ENCODE data around the gene LIG4. TPM values are rescaled to one million over a fixed set of nuclear protein-coding genes. Genes with fewer than 3 reads are reported as not detected.
A peak's percentile ranks its signal among the peaks of the same experiment; 100 is the strongest.

LIG4 gene
- total RNA-seq, 1 donor from 2014 or later, result 7.4 TPM

DNA sequence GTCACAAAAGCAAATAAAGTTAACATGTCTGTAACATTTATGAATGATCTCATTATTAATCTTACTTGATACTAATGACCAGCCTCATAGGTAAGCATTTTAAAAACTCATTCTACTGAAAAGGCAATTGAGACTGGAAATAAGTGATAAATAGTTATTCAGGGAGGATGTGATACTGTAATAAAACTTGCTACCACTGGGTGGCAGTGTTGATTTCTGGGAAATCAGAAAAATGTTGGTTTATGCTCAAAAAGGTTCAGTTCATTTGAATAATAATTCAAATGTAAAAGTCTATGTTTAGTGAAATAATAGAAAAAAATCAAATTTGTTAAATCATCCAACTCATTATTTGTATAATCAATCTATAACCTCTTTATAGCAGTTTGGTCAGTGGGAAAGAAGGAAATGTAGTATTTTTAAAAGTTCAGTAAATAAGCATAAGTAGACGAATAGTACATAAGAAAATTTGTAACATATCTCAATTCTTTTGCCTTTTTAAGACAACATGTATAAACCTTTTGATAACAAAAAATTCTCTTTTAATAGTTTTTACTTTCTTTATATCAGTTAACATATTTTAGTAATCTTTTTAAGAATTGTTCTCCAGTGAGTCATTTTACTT, 12.4 kb upstream of the LIG4 start:
- H3K4me1 ChIP-seq, result peaks cover 20% of the 10 kb centered on the region
- no peaks in the 10 kb centered on the region for H3K9me3 ChIP-seq
- H3K4me3 ChIP-seq, result no peak overlapping the region
- intact Hi-C loops (cut with DNase I), result no loop called here
- no peaks in the 10 kb centered on the region for H3K27me3 ChIP-seq
- DNase-seq (ENCODE audit: extremely low spot score in 2 of 2), result no peak
- no peak overlapping the region for H3K27ac ChIP-seq
- TF ChIP-seq, protein P1, sequence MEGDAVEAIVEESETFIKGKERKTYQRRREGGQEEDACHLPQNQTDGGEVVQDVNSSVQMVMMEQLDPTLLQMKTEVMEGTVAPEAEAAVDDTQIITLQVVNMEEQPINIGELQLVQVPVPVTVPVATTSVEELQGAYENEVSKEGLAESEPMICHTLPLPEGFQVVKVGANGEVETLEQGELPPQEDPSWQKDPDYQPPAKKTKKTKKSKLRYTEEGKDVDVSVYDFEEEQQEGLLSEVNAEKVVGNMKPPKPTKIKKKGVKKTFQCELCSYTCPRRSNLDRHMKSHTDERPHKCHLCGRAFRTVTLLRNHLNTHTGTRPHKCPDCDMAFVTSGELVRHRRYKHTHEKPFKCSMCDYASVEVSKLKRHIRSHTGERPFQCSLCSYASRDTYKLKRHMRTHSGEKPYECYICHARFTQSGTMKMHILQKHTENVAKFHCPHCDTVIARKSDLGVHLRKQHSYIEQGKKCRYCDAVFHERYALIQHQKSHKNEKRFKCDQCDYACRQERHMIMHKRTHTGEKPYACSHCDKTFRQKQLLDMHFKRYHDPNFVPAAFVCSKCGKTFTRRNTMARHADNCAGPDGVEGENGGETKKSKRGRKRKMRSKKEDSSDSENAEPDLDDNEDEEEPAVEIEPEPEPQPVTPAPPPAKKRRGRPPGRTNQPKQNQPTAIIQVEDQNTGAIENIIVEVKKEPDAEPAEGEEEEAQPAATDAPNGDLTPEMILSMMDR (IDR thresholded peaks at IDR 0.05), result peak in 2 of 3 experiments; percentile 64 to 68
- no peak for TF ChIP-seq POLR2A (IDR thresholded peaks at IDR 0.05)
- H3K36me3 ChIP-seq, result no peaks in the 10 kb centered on the region

DNA sequence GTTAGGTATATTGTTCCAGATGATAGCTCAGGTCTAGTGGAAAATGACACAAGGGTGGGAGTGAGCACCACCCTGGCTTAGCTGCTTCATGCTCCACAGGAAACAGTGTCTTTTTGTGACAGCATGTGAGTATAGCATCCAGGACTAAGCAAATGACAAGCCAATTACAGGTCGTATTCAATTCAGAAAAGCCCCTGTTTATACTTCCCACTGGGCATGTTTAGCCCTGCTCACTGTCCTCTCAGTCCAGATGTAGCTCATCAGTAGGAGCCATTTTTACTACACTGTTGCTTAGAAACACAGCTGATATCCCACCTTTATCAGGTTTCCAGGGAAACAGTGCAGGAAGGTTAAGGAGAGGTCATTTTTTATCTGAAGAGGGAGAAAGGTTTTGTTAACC, 10.8 kb upstream of the LIG4 start:
- H3K4me3 ChIP-seq, result no peak overlapping the region
- DNase-seq (ENCODE audit: extremely low spot score in 2 of 2), result no peak
- H3K27me3 ChIP-seq, result no peaks in the 10 kb centered on the region
- H3K9me3 ChIP-seq, result no peaks in the 10 kb centered on the region
- peaks cover 21% of the 10 kb centered on the region for H3K4me1 ChIP-seq
- intact Hi-C loops (cut with DNase I), result no loop called here
- no peak overlapping the region for H3K27ac ChIP-seq
- H3K36me3 ChIP-seq, result no peaks in the 10 kb centered on the region
- TF ChIP-seq, protein P1 (IDR thresholded peaks at IDR 0.05), result no peak
- no peak for TF ChIP-seq POLR2A (IDR thresholded peaks at IDR 0.05)
- TF ChIP-seq POLR2AphosphoS5 (IDR thresholded peaks at IDR 0.05; ENCODE audit: insufficient read depth in 1 of 2, low read depth in 1 of 2), result no peak

DNA sequence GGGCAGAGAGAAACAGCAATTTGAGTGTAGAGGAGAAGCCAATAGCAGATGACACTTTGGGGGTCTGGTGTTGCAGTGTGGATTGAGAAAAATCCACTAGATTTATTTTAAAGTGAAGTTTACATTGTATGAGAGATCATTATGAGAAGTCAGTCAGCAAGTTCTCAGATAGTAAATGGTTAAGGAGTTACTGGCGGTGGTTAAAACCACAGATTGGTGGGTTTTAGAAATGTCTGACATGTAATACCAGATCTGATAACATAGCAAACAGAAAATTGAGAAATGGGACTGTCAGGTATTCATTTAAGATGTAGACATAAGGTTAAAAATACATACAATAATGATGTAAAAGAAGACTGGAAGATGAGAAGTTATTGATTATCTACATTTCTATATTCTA, 10.1 kb upstream of the LIG4 start:
- Histone ChIP-seq H3K27ac (no peak overlapping the region), H3K4me1 (peaks cover 29% of the 10 kb centered on the region), H3K9me3 (no peaks in the 10 kb centered on the region), H3K27me3 (no peaks in the 10 kb centered on the region), H3K4me3 (no peak overlapping the region), H3K36me3 (no peaks in the 10 kb centered on the region)
- no peak for DNase-seq (ENCODE audit: extremely low spot score in 2 of 2)
- intact Hi-C loops (cut with DNase I), result no loop called here
- no peak for TF ChIP-seq POLR2A (IDR thresholded peaks at IDR 0.05)
- TF ChIP-seq, protein P1 (IDR thresholded peaks at IDR 0.05), result no peak
- TF ChIP-seq POLR2AphosphoS5 (IDR thresholded peaks at IDR 0.05; ENCODE audit: insufficient read depth in 1 of 2, low read depth in 1 of 2), result no peak

DNA sequence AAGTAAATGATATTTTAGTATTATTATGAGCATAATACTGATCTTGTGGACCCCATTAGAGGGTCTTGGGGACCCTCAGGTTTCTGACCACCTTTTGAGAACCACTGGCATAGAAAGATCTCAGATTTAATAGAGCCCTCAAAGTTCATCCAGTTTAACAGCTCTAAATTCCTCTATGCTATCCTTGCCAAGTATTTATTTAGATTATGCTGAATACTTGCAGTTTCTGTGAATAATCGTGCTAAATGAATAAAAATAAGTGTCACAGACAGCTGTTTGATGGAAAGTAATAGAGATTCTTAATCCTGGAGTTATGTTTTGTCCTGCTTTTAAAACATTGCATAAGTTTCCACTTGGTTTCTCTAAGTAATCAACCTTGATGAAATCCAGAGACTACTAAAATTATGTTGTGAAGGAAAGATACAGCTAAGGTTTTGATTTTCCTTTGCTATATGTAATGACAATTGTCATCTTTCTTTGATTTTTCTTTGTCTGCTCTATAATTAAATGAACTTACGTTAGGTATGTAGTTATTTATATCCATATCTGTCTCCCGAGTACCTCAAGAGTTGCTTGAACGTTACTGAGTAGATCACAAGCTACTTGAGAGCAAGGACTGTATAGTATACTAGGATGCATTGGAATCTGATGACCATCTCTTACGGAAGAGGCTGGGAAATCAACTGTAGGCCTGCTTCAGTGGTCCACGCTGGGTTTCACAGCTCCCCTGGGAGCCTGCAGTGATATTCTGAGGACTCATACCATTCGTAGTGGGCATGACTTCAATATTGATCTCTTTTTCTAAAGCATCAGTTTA, 8.6 kb upstream of the LIG4 start:
- TF ChIP-seq, protein P1 (IDR thresholded peaks at IDR 0.05), result no peak
- TF ChIP-seq POLR2A (IDR thresholded peaks at IDR 0.05), result no peak
- TF ChIP-seq POLR2AphosphoS5 (IDR thresholded peaks at IDR 0.05; ENCODE audit: insufficient read depth in 1 of 2, low read depth in 1 of 2), result no peak
- DNase-seq (ENCODE audit: extremely low spot score in 2 of 2), result no peak
- no peak overlapping the region for H3K27ac ChIP-seq
- H3K9me3 ChIP-seq, result no peaks in the 10 kb centered on the region
- intact Hi-C loops (cut with DNase I), result no loop called here
- H3K27me3 ChIP-seq, result no peaks in the 10 kb centered on the region
- H3K36me3 ChIP-seq, result no peaks in the 10 kb centered on the region
- H3K4me1 ChIP-seq, result peaks cover 44% of the 10 kb centered on the region
- no peak overlapping the region for H3K4me3 ChIP-seq

DNA sequence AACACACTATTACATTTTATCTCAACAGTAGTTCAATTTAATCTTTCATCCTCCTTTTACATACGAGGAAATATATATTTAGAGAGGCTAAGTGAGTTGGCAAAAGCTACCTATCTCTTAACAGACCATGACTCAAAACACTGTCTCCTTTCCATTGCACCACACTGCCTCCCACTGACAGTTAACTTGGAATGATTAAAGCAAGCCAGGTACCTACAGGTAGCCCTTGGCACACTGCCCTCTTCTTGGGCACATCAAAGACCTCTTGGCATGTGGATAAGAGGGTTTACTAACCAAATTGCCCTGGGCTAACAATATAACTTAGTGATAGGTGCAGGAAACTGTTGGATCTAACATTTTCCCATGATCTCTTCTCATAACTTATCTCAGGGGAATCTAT, 4.7 kb upstream of the LIG4 start:
- no peak for TF ChIP-seq POLR2AphosphoS5 (IDR thresholded peaks at IDR 0.05; ENCODE audit: insufficient read depth in 1 of 2, low read depth in 1 of 2)
- no peak for TF ChIP-seq POLR2A (IDR thresholded peaks at IDR 0.05)
- Histone ChIP-seq H3K9me3 (no peaks in the 10 kb centered on the region), H3K4me3 (peak overlapping the region in 1 of 2 donors; percentile 87), H3K27me3 (no peaks in the 10 kb centered on the region), H3K36me3 (no peaks in the 10 kb centered on the region), H3K27ac (no peak overlapping the region), H3K4me1 (peaks cover 48% of the 10 kb centered on the region)
- no peak for DNase-seq (ENCODE audit: extremely low spot score in 2 of 2)
- intact Hi-C loops (cut with DNase I), result no loop called here

All from vagina (tissue), 2 donors.